K562 (cell line): ENCODE measurements around the gene SARS1. TPM values are rescaled to one million over a fixed set of nuclear protein-coding genes. Genes with fewer than 3 reads are reported as not detected.
A peak's percentile ranks its signal among the peaks of the same experiment; 100 is the strongest.

ENCODE experiments used
- AFF4 ChIP-seq: sonication (generic); formaldehyde crosslinking; IDR thresholded peaks from 2 replicates; pipeline ENCODE4 v1.8.0; 2023; ENCODE audit warnings: mild to moderate bottlenecking, missing genetic modification reagents
- ETV5 ChIP-seq: sonication (generic); formaldehyde crosslinking; IDR thresholded peaks from 2 replicates; pipeline ENCODE4 v1.4.0; 2020; ENCODE audit warnings: low read depth, mild to moderate bottlenecking, missing genetic modification reagents
- PRMT5 ChIP-seq: sonication (generic); formaldehyde crosslinking; IDR thresholded peaks from 2 replicates; pipeline ENCODE4 v1.5.0; 2020; ENCODE audit warnings: missing genetic modification reagents
- SAFB ChIP-seq: fragments of 200-400 bp; formaldehyde crosslinking; IDR thresholded peaks from 2 replicates; pipeline ENCODE4 v1.6.1; 2017; ENCODE audit warnings: low read depth, low read length, borderline replicate concordance
- ZNF217 ChIP-seq: sonication (generic); formaldehyde crosslinking; IDR thresholded peaks from 2 replicates; pipeline ENCODE4 v1.8.0; 2022; ENCODE audit warnings: mild to moderate bottlenecking, missing genetic modification reagents
- ZNF395 ChIP-seq: fragments of 200-800 bp; sonication (Bioruptor generic); IDR thresholded peaks from 2 replicates; pipeline ENCODE4 v1.6.1; 2017; ENCODE audit warnings: missing genetic modification characterization, missing compliant biosample characterization
- ZNF518B ChIP-seq: fragments of 250-450 bp; sonication (Bioruptor Pico); IDR thresholded peaks from 2 replicates; pipeline ENCODE4 v1.5.0; 2021; ENCODE audit warnings: mild to moderate bottlenecking, moderate library complexity
- polyA plus RNA-seq, 8 experiments: library from polyadenylated mRNA; depleted of rRNA in 4 of 8; stranded (reverse) in 5 of 8; unstranded in 3 of 8; fragments of >200 nt; fragmentation: Nextera tagmentation in 2 of 8; fragmentation: Illumina TruSeq in 1 of 8; extraction: Ambion mirVana in 2 of 8; extraction: Trizol in 1 of 8; gene quantifications; 2 replicates each; pipeline versions ENCODE4 v1.2.1 to v1.2.3, GENCODE V29; 2011 to 2014; ENCODE audit warnings: inconsistent platforms in 1 of 8, missing spikeins in 1 of 8
- total RNA-seq, 7 experiments: library from RNA; depleted of rRNA in 6 of 7; stranded (reverse); fragments of >200 nt in 6 of 7; fragmentation: Illumina TruSeq in 2 of 7; extraction: Trizol in 2 of 7; gene quantifications; 2 replicates each; pipeline versions ENCODE4 v1.2.1 to v1.2.3, GENCODE V29; 2011 to 2021; ENCODE audit warnings: low replicate concordance in 1 of 7

Gene SARS1
- total and polyA plus RNA-seq, 9 of the 15 experiments (the other 6 are each of a cell fraction or from before 2014, with no cell fraction given) = 221 to 623 (median 254) TPM

GRCh38 chr1:109248797-109249629 is 35.3 kb downstream of the SARS1 start, which contains the start of gene CELSR2 (continued):
- TF ChIP-seq ZNF395 = 0 out of 2 replicates have a peak, but pooled peaks have one; percentile 38
- no peak for TF ChIP-seq PRMT5 (CRISPR knock-in tag)
- no peak for TF ChIP-seq ZNF518B (CRISPR knock-in tag)
- no peak for TF ChIP-seq ZNF217 (CRISPR knock-in tag)
- TF ChIP-seq SAFB = no peak
- peak; percentile 74; the same call in 1 of the 2 replicates for TF ChIP-seq AFF4
- TF ChIP-seq ETV5 (CRISPR knock-in tag) = no peak
